Adrenal gland (tissue), 12 donors: ENCODE data around the gene FANCI. TPM values are rescaled to one million over a fixed set of nuclear protein-coding genes. Genes with fewer than 3 reads are reported as not detected.

Experiments
- DNase-seq, 7 donors: peaks; one replicate each; pipeline ENCODE4 v3.0.0-alpha.2; 2019 to 2020
- H3K27ac ChIP-seq, 5 donors: fragments of 200-600 bp; sonication (generic) in 4 of 5; 1 replicate in 3 of 5; 2 replicates in 2 of 5; pipeline versions ENCODE4 v1.5.1 to v1.8.0; 2016 to 2020; ENCODE audit warnings: mild to moderate bottlenecking in 1 of 5
- H3K27me3 ChIP-seq: fragments of 200-600 bp; 2 replicates; pipeline ENCODE4 v1.8.0; 2021
- H3K36me3 ChIP-seq, 2 donors: fragments of 200-600 bp; replicated peaks in 1 of 2; 1 replicate in 1 of 2; 2 replicates in 1 of 2; pipeline versions ENCODE4 v1.5.1 to v1.8.0; 2018 to 2022
- H3K4me1 ChIP-seq, 2 donors: fragments of 200-600 bp; replicated peaks in 1 of 2; 1 replicate in 1 of 2; 2 replicates in 1 of 2; pipeline versions ENCODE4 v1.5.1 to v1.8.0; 2018 to 2021
- H3K4me3 ChIP-seq, 4 donors: fragments of 200-600 bp; sonication (generic) in 3 of 4; one replicate each; pipeline ENCODE4 v1.5.1; 2016 to 2018
- H3K9me3 ChIP-seq, 3 donors: fragments of 200-600 bp; sonication (generic) in 1 of 3; replicated peaks in 1 of 3; 1 replicate in 2 of 3; 2 replicates in 1 of 3; pipeline versions ENCODE4 v1.5.1 to v1.8.0; 2016 to 2021
- CTCF ChIP-seq, 6 experiments: fragments of 450-650 bp in 4 of 6; fragments of 200-600 bp in 2 of 6; sonication (generic) in 1 of 6; IDR thresholded peaks; 1 replicate in 5 of 6; 2 replicates in 1 of 6; pipeline versions ENCODE4 v1.5.1 to v1.8.0; 2016 to 2021; ENCODE audit warnings: antibody characterized with exemption in 6 of 6, mild to moderate bottlenecking in 2 of 6, moderate library complexity in 1 of 6
- POLR2A ChIP-seq, 2 donors: fragments of 450-650 bp; IDR thresholded peaks; one replicate each; pipeline ENCODE4 v1.6.1; 2017; ENCODE audit warnings: antibody characterized with exemption in 2 of 2, mild to moderate bottlenecking in 2 of 2, moderate library complexity in 1 of 2
- WGBS, 4 donors: extraction: QIAGEN DNeasy Blood & Tissue Kit in 2 of 4; methylation state at CpG; one replicate each; pipeline versions ENCODE4 v1.1.5 to v1.1.7; 2013 to 2017; 5-methylcytosine and 5-hydroxymethylcytosine counted together
- intact Hi-C, 2 donors: fragments of 100-400 bp; cut with DNase I; formaldehyde crosslinking; loops; one replicate each; pipeline versions ENCODE4 v1.14.1 to v1.15.0; 2022 to 2023
- polyA plus RNA-seq, 3 donors: library from polyadenylated mRNA; stranded (reverse); fragments of 200-250 nt in 2 of 3; fragments of 350-450 nt in 1 of 3; fragmentation: Illumina TruSeq in 1 of 3; extraction: RNeasy Lipid Tissue Mini Kit (QIAGEN cat#74804) in 1 of 3; gene quantifications; one replicate each; pipeline ENCODE4 v1.2.3, GENCODE V29; 2013 to 2014
- total RNA-seq, 9 donors: library from RNA; depleted of rRNA in 4 of 9; stranded (reverse); fragments of >200 nt in 4 of 9; fragments of 120-200 nt in 1 of 9; fragmentation: NEBNext Ultra II Directional in 1 of 9; extraction: Animal tissue kit (Norgen Biotek cat#: 25700) in 1 of 9; gene quantifications; one replicate each; pipeline versions ENCODE4 v1.1.0 to v1.2.4, GENCODE V29; 2013 to 2023
- donor health status: healthy with polysubstance abuse.
- donor health status: Bipolar disorder and iron deficiency.
- donor health status: DM: yes; HTN: yes; CAD: no.
- donor health status: DM: no; HTN: no; CAD: no.
- donor health status: DM: no; HTN: no; CAD: no.
- donor health status: DM: yes; HTN: yes; CAD: no.

The FANCI gene
- total and polyA plus RNA-seq, 12 donors = 1.5 to 23.5 (median 4.5) TPM

GRCh38 chr15:89362203-89363101 is 118.7 kb downstream of the FANCI start:
- Histone ChIP-seq H3K27ac (no peak overlapping the region), H3K36me3 (no peaks in the 10 kb centered on the region), H3K4me1 (peaks cover 4 to 20% of the 10 kb centered on the region in 2 donors), H3K4me3 (no peak overlapping the region), H3K9me3 (no peaks in the 10 kb centered on the region), H3K27me3 (peaks cover 85% of the 10 kb centered on the region)
- DNase-seq = no peak
- 3 to 8% (median 4%) methylated on average over 16 to 73 of the region's 73 CpGs for WGBS, 4 donors
- intact Hi-C loops = no loop called here
- TF ChIP-seq POLR2A (IDR thresholded peaks at IDR 0.05) (no peak), CTCF (IDR thresholded peaks at IDR 0.05) (no peak)

- intact Hi-C loops = no loop called here
- no peaks in the 10 kb centered on the region for H3K36me3 ChIP-seq
- H3K9me3 ChIP-seq = no peaks in the 10 kb centered on the region
- no peak for DNase-seq
- WGBS, 4 donors = 16 to 28% (median 19%) methylated on average over 6 of the region's 6 CpGs
- H3K27ac ChIP-seq = no peak overlapping the region
- H3K4me3 ChIP-seq = no peak overlapping the region
- TF ChIP-seq CTCF (IDR thresholded peaks at IDR 0.05) (no peak), POLR2A (IDR thresholded peaks at IDR 0.05) (no peak)
- H3K4me1 ChIP-seq = peaks cover 4 to 25% of the 10 kb centered on the region in 2 donors
- H3K27me3 ChIP-seq = peaks cover 92% of the 10 kb centered on the region
These were observed 119.4 kb downstream of the FANCI start for GRCh38 chr15:89363133-89363532.

- peaks cover 4 to 24% of the 10 kb centered on the region in 2 donors for H3K4me1 ChIP-seq
- no peaks in the 10 kb centered on the region for H3K36me3 ChIP-seq
- no peaks in the 10 kb centered on the region for H3K9me3 ChIP-seq
- intact Hi-C loops = no loop called here
- no peak overlapping the region for H3K27ac ChIP-seq
- TF ChIP-seq CTCF (IDR thresholded peaks at IDR 0.05) (no peak), POLR2A (IDR thresholded peaks at IDR 0.05) (no peak)
- H3K4me3 ChIP-seq = no peak overlapping the region
- WGBS, 4 donors = 30 to 40% (median 34%) methylated on average over 3 to 4 of the region's 4 CpGs
- H3K27me3 ChIP-seq = peaks cover 98% of the 10 kb centered on the region
- no peak for DNase-seq
These were observed 120.0 kb downstream of the FANCI start for GRCh38 chr15:89363770-89364169.

- WGBS, 4 donors = 13 to 33% (median 24%) methylated on average over 2 to 6 of the region's 6 CpGs
- peak in 6 of 7 donors; percentile 28 to 62 (median 42) for DNase-seq
- H3K36me3 ChIP-seq = no peaks in the 10 kb centered on the region
- H3K9me3 ChIP-seq = no peaks in the 10 kb centered on the region
- TF ChIP-seq CTCF (IDR thresholded peaks at IDR 0.05) (no peak), POLR2A (IDR thresholded peaks at IDR 0.05) (no peak)
- H3K27me3 ChIP-seq = peaks cover 100% of the 10 kb centered on the region
- peaks cover 0 to 18% of the 10 kb centered on the region in 2 donors for H3K4me1 ChIP-seq
- no peak overlapping the region for H3K4me3 ChIP-seq
- no peak overlapping the region for H3K27ac ChIP-seq
- intact Hi-C loops = no loop called here
These were observed 120.6 kb downstream of the FANCI start for GRCh38 chr15:89364341-89364740.
